ENCODE results near the gene PRAMEF26. TPM values are rescaled to one million over a fixed set of nuclear protein-coding genes. Genes with fewer than 3 reads are reported as not detected.
"Not testable (repeated sequence)": the region's sequence is repeated elsewhere in the genome, so short reads cannot be mapped to it uniquely, and the experiment has no call there.

The PRAMEF26 gene
- total RNA-seq: not detected

GRCh38 chr1:13155909-13156308 lies at the start of gene PRAMEF26:
TSS of gene PRAMEF26 (minus strand) at chr1:13156009. CDS start at chr1:13153095, 2,914 bp downstream.
- H3K27me3 Mint-ChIP-seq (ENCODE audit: low read depth); CTCF ChIA-PET; H3K4me1 Mint-ChIP-seq (ENCODE audit: low read depth); DNase-seq; intact Hi-C loops (cut with micrococcal nuclease); H3K36me3 Mint-ChIP-seq (ENCODE audit: low read depth); H3K9me3 Mint-ChIP-seq; H3K4me3 Mint-ChIP-seq; H3K27ac Mint-ChIP-seq: not testable (repeated sequence)

- intact Hi-C loops (cut with micrococcal nuclease); H3K27ac Mint-ChIP-seq; H3K27me3 Mint-ChIP-seq (ENCODE audit: low read depth); H3K36me3 Mint-ChIP-seq (ENCODE audit: low read depth); DNase-seq; H3K4me1 Mint-ChIP-seq (ENCODE audit: low read depth); H3K4me3 Mint-ChIP-seq; CTCF ChIA-PET; H3K9me3 Mint-ChIP-seq: not testable (repeated sequence)
These were observed 45.5 kb upstream of the PRAMEF26 start, which contains the start of gene PRAMEF13 for GRCh38 chr1:13201309-13201708. TSS of gene PRAMEF13 (minus strand) at chr1:13201409. CDS start at chr1:13199589, 1,820 bp downstream.

- DNase-seq; CTCF ChIA-PET; H3K4me1 Mint-ChIP-seq (ENCODE audit: low read depth); H3K36me3 Mint-ChIP-seq (ENCODE audit: low read depth); H3K4me3 Mint-ChIP-seq; H3K27ac Mint-ChIP-seq; H3K9me3 Mint-ChIP-seq; intact Hi-C loops (cut with micrococcal nuclease); H3K27me3 Mint-ChIP-seq (ENCODE audit: low read depth): not testable (repeated sequence)
These were observed 15.7 kb upstream of the PRAMEF26 start, which contains the start of gene PRAMEF9 for GRCh38 chr1:13171548-13171947. TSS of gene PRAMEF9 (plus strand) at chr1:13171848. CDS start at chr1:13175281, 3,433 bp downstream.

GRCh38 chr1:13165531-13165930 lies 9.7 kb upstream of the PRAMEF26 start, which contains the start of gene HNRNPCL4:
TSS of gene HNRNPCL4 (minus strand) at chr1:13165631. CDS start at chr1:13165467, 164 bp downstream.
- H3K4me3 Mint-ChIP-seq; CTCF ChIA-PET; H3K4me1 Mint-ChIP-seq (ENCODE audit: low read depth); H3K27me3 Mint-ChIP-seq (ENCODE audit: low read depth); H3K36me3 Mint-ChIP-seq (ENCODE audit: low read depth); H3K27ac Mint-ChIP-seq; DNase-seq; intact Hi-C loops (cut with micrococcal nuclease); H3K9me3 Mint-ChIP-seq: not testable (repeated sequence)

- H3K36me3 Mint-ChIP-seq (ENCODE audit: low read depth); intact Hi-C loops (cut with micrococcal nuclease); H3K4me1 Mint-ChIP-seq (ENCODE audit: low read depth); CTCF ChIA-PET; H3K9me3 Mint-ChIP-seq; DNase-seq; H3K27ac Mint-ChIP-seq; H3K4me3 Mint-ChIP-seq: not testable (repeated sequence)
- H3K27me3 Mint-ChIP-seq (ENCODE audit: low read depth): peaks cover 20% of the 10 kb centered on the region
These were observed 39.1 kb downstream of the PRAMEF26 start, which contains the start of gene HNRNPCL2 for GRCh38 chr1:13116754-13117153. TSS of gene HNRNPCL2 (minus strand) at chr1:13116854. CDS start at chr1:13116400, 454 bp downstream.

Other genes with a start within 250 kb of the PRAMEF26 start
- not detected for gene PRAMEF7, start 239.4 kb downstream of the PRAMEF26 start, total RNA-seq
- not detected for gene PRAMEF6, start 208.4 kb downstream of the PRAMEF26 start, total RNA-seq
- not detected for gene PRAMEF27, start 99.4 kb downstream of the PRAMEF26 start, total RNA-seq
- not detected for gene HNRNPCL3, start 95.2 kb downstream of the PRAMEF26 start, total RNA-seq
- gene PRAMEF25, start 85.2 kb downstream of the PRAMEF26 start, total RNA-seq: not detected
- not detected for gene HNRNPCL2, start 39.2 kb downstream of the PRAMEF26 start, total RNA-seq
- not detected for gene HNRNPCL4, start 9.6 kb upstream of the PRAMEF26 start, total RNA-seq
- gene PRAMEF9, start 15.8 kb upstream of the PRAMEF26 start, total RNA-seq: not detected
- not detected for gene PRAMEF13, start 45.4 kb upstream of the PRAMEF26 start, total RNA-seq
- gene PRAMEF18, start 70.1 kb upstream of the PRAMEF26 start, total RNA-seq: not detected
- gene PRAMEF5, start 98.2 kb upstream of the PRAMEF26 start, total RNA-seq: not detected
- gene PRAMEF8, start 129.1 kb upstream of the PRAMEF26 start, total RNA-seq: not detected
- gene PRAMEF33, start 147.5 kb upstream of the PRAMEF26 start, total RNA-seq: not detected
- gene PRAMEF15, start 159.6 kb upstream of the PRAMEF26 start, total RNA-seq: not detected
- not detected for gene PRAMEF14, start 191.1 kb upstream of the PRAMEF26 start, total RNA-seq
- not detected for gene PRAMEF19, start 215.9 kb upstream of the PRAMEF26 start, total RNA-seq
- gene PRAMEF17, start 233.6 kb upstream of the PRAMEF26 start, total RNA-seq: not detected